MCF 10A (cell line): ENCODE data around the gene IL10RB. TPM values are rescaled to one million over a fixed set of nuclear protein-coding genes. Genes with fewer than 3 reads are reported as not detected.

Source experiments
- Bru-seq: library from RNA; stranded (reverse); fragments of 400-500 nt; gene quantifications from one replicate; lab custom pipeline; 2021; lab: Mats Ljungman, UMichigan
- BruChase-seq, 2 experiments: library from RNA; stranded (reverse); fragments of 400-500 nt; gene quantifications; one replicate each; lab custom pipeline; 2021; lab: Mats Ljungman, UMichigan
- BruUV-seq: library from RNA; stranded (reverse); fragments of 400-500 nt; replicated peaks from 2 replicates; lab custom pipeline; 2021; lab: Mats Ljungman, UMichigan
- CTCF ChIA-PET: fragments of 300-600 bp; sonication (Branson Sonifier 250); formaldehyde crosslinking; extraction: SDS; loops from one replicate; lab custom pipeline; 2021; ENCODE audit warnings: antibody characterized with exemption, inconsistent platforms; lab: Yijun Ruan, JAX
- POLR2A ChIA-PET: fragments of 300-600, 350-650 bp; sonication (Branson Sonifier 250); formaldehyde crosslinking; extraction: SDS; loops from one replicate; lab custom pipeline; 2020; ENCODE audit warnings: antibody characterized with exemption, inconsistent platforms; lab: Yijun Ruan, JAX
- DNase-seq: peaks from one replicate; pipeline ENCODE4 v3.0.0-alpha.2; 2018; ENCODE audit not compliant: unreplicated experiment
- H3K27ac Mint-ChIP-seq: one replicate; pipeline ENCODE4 v1.8.0; 2022; ENCODE audit warnings: mild to moderate bottlenecking, low read depth, mixed read lengths; ENCODE audit not compliant: unreplicated experiment
- H3K27me3 Mint-ChIP-seq: one replicate; pipeline ENCODE4 v1.8.0; 2022; ENCODE audit warnings: mixed read lengths; ENCODE audit not compliant: insufficient read depth, unreplicated experiment
- H3K36me3 Mint-ChIP-seq: one replicate; pipeline ENCODE4 v1.8.0; 2022; ENCODE audit warnings: mild to moderate bottlenecking, moderate library complexity, mixed read lengths; ENCODE audit not compliant: insufficient read depth, unreplicated experiment
- H3K4me1 Mint-ChIP-seq: one replicate; pipeline ENCODE4 v1.8.0; 2022; ENCODE audit warnings: mixed read lengths; ENCODE audit not compliant: insufficient read depth, unreplicated experiment
- H3K4me3 Mint-ChIP-seq: one replicate; pipeline ENCODE4 v1.8.0; 2022; ENCODE audit warnings: mild to moderate bottlenecking, moderate library complexity, mixed read lengths; ENCODE audit not compliant: unreplicated experiment
- H3K9me3 Mint-ChIP-seq: one replicate; pipeline ENCODE4 v1.8.0; 2022; ENCODE audit warnings: mixed read lengths; ENCODE audit not compliant: unreplicated experiment
- CTCF ChIP-seq: fragments of 200-600 bp; IDR thresholded peaks from one replicate; pipeline ENCODE4 v1.8.0; 2022; ENCODE audit warnings: antibody characterized with exemption, mild to moderate bottlenecking; ENCODE audit not compliant: unreplicated experiment
- intact Hi-C: fragments of 100-400 bp; cut with micrococcal nuclease; formaldehyde crosslinking; loops from 2 replicates; pipeline ENCODE4 v1.14.1; 2022
- long read RNA-seq: library from polyadenylated mRNA; stranded (forward); transcript quantifications from one replicate; pipeline ENCODE4 v2.0.0, GENCODE V29; 2022
- total RNA-seq: library from RNA; stranded (reverse); gene quantifications from 2 replicates; pipeline ENCODE4 v1.2.3, GENCODE V29; 2022

IL10RB gene
- total RNA-seq (23.2 and 26.3 TPM in 2 replicates), Bru-seq, nascent RNA (percentile 86 among the genes with signal in this experiment), BruChase-seq, experiment 1, labeled RNA remaining after a 6-hour chase (percentile 98 among the genes with signal in this experiment), BruChase-seq, experiment 2, labeled RNA remaining after a 2-hour chase (percentile 97 among the genes with signal in this experiment)
- long read RNA-seq, transcript IL10RB-201 (7 exons, 1,963 nt), result major isoform, 48 of 55 reads
- long read RNA-seq, partial matches to known transcripts, result 0 of 55 reads
- long read RNA-seq, other reads (novel, unspliced or antisense), result 7 of 55 reads

- H3K27ac Mint-ChIP-seq, result peak within 1 kb of the TSS; percentile 63
- H3K36me3 Mint-ChIP-seq, result peaks cover 24% of the 10 kb centered on the region
- intact Hi-C loops, result no loop called here
- no peaks in the 10 kb centered on the region for H3K27me3 Mint-ChIP-seq
- TF ChIP-seq CTCF, result no peak
- peak; percentile 56 for DNase-seq
- H3K4me1 Mint-ChIP-seq, result peaks cover 25% of the 10 kb centered on the region
- peak within 1 kb of the TSS; percentile 75 for H3K4me3 Mint-ChIP-seq
- H3K9me3 Mint-ChIP-seq, result no peaks in the 10 kb centered on the region
- ChIA-PET CTCF (interaction anchor here (0.8 to 1.6 kb wide), 3 partner anchors 36 to 69 kb away, joined by 3 to 5 read pairs (median 4); no protein-coding TSS in a partner anchor), POLR2A (interaction anchor here (0.6 to 6.2 kb wide), 18 partner anchors 9 to 894 kb away, joined by 3 to 53 read pairs (median 4); partner anchors contain the start of genes IFNAR1, IFNAR2 and TMEM50B)
- BruUV-seq, result no TSS peak
Observed at GRCh38 chr21:33266050-33266788, at the start of gene IL10RB. Gene IL10RB (plus strand): TSS chr21:33266367. CDS start chr21:33266466, 99 bp downstream.

GRCh38 chr21:33217138-33217520, 49.0 kb upstream of the IL10RB start:
- CTCF ChIA-PET, result no interaction called here
- POLR2A ChIA-PET, result interaction anchor here (0.8 kb wide), 1 partner anchor 232 kb away, joined by 4 read pairs; no protein-coding TSS in a partner anchor
- no peak for DNase-seq
- Mint-ChIP-seq H3K9me3 (no peaks in the 10 kb centered on the region), H3K36me3 (no peaks in the 10 kb centered on the region), H3K4me3 (no peak overlapping the region), H3K27ac (no peak overlapping the region), H3K4me1 (peaks cover 12% of the 10 kb centered on the region), H3K27me3 (no peaks in the 10 kb centered on the region)
- intact Hi-C loops, result no loop called here
- TF ChIP-seq CTCF, result no peak
- BruUV-seq, result no TSS peak

- CTCF ChIA-PET, result interaction anchor here (0.5 to 1.5 kb wide), 3 partner anchors 11 to 419 kb away, joined by 3 read pairs; partner anchors contain the start of gene IFNAR2
- no TSS peak for BruUV-seq
- Mint-ChIP-seq H3K36me3 (no peaks in the 10 kb centered on the region), H3K4me3 (no peak overlapping the region), H3K9me3 (no peaks in the 10 kb centered on the region), H3K4me1 (peaks cover 7% of the 10 kb centered on the region), H3K27ac (no peak overlapping the region), H3K27me3 (no peaks in the 10 kb centered on the region)
- no peak for DNase-seq
- POLR2A ChIA-PET, result interaction anchor here (0.5 to 3.2 kb wide), 4 partner anchors 11 to 50 kb away, joined by 3 to 6 read pairs (median 3); partner anchors contain the start of genes IFNAR2 and IL10RB
- TF ChIP-seq CTCF, result no peak
- intact Hi-C loops, result no loop called here
Observed at GRCh38 chr21:33219300-33219699, 46.9 kb upstream of the IL10RB start.
